ENCODE results near the gene MRPL49.
A peak's percentile ranks its signal among the peaks of the same experiment; 100 is the strongest.
"Not testable (repeated sequence)": the region's sequence is repeated elsewhere in the genome, so short reads cannot be mapped to it uniquely, and the experiment has no call there.

The MRPL49 gene

DNA sequence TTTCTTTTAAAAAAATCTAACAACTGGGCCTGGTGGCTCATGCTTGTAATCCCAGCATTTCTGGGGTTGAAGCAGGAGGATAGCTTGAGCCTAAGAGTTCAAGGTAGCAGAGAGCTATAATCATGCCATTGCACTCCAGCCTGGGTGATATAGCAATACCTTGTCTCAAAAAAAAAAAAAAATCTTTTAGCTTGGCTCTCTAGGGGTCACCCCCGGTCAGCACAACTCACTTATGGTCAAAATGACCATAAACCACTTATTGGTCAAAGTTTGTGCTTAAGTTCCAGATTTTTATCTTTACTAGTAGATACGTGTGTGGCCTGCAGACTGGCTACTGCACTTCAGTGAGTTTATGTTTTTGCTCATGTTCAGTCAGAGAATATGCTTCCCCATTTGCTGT is 41.6 kb downstream of the MRPL49 start:
- Histone ChIP-seq H3K4me2 (no peak overlapping the region), H3K9ac (no peak overlapping the region), H3K36me3 (no peaks in the 10 kb centered on the region), H3K9me3 (no peaks in the 10 kb centered on the region), H3K27me3 (no peaks in the 10 kb centered on the region), H3K4me1 (no peaks in the 10 kb centered on the region), H4K20me1 (no peaks in the 10 kb centered on the region), H3K27ac (no peak overlapping the region), H3K4me3 (no peak overlapping the region)
- no peak for TF ChIP-seq Cebpa-rat (IDR thresholded peaks at IDR 0.05)

GRCh38 chr11:65165410-65166317 is 43.5 kb downstream of the MRPL49 start:
- no peaks in the 10 kb centered on the region for H3K9me3 ChIP-seq
- no peaks in the 10 kb centered on the region for H3K36me3 ChIP-seq
- H3K27ac ChIP-seq = no peak overlapping the region
- H3K9ac ChIP-seq = no peak overlapping the region
- no peak for TF ChIP-seq Cebpa-rat (IDR thresholded peaks at IDR 0.05)
- no peak overlapping the region for H3K4me2 ChIP-seq
- H3K4me3 ChIP-seq = no peak overlapping the region
- peaks cover 17% of the 10 kb centered on the region; the same call in 1 of the 2 replicates for H3K4me1 ChIP-seq
- H3K27me3 ChIP-seq = no peaks in the 10 kb centered on the region
- H4K20me1 ChIP-seq = no peaks in the 10 kb centered on the region

DNA sequence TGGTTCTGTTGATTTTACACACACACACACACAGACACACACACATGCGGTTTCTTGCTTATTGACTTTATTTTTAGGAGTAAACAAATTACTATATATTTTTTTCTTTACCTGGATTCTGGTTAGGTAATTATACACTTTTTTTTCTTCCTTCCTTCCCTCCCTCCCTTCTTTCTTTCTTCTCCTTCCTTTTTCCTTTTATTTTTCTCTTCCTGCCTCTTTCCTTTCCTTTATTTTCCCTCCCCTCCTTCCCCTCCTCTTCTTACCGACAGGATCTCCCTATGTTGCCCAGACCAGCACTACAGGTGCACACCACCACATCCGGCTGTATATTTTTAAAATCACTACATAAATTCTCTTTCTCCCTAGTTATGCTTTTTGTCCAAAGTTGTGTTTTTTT is 44.8 kb downstream of the MRPL49 start:
- Histone ChIP-seq H3K4me3 (no peak overlapping the region), H3K9me3 (no peaks in the 10 kb centered on the region), H3K4me2 (no peak overlapping the region), H3K27ac (no peak overlapping the region), H4K20me1 (no peaks in the 10 kb centered on the region), H3K27me3 (no peaks in the 10 kb centered on the region), H3K9ac (no peak overlapping the region), H3K4me1 (peaks cover 25% of the 10 kb centered on the region; the same call in 1 of the 2 replicates), H3K36me3 (no peaks in the 10 kb centered on the region)
- TF ChIP-seq Cebpa-rat (IDR thresholded peaks at IDR 0.05) = no peak

DNA sequence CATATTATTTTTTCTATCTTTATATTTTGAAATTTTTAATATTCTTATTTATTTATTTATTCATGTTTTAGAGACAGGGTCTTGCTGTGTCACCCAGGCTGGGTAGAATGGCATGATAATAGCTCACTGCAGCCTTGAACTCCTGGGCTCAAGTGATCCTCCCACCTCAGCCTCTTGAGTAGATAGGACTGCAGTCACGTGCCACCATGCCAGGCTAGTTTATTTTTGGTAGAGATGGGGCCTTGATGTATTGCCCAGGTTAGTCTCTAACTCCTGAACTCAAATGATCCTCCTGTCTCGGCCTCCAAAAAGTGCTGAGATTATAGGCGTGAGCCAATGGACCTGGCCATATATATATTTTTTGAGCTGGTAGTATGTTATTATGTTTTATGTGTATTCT is 45.5 kb downstream of the MRPL49 start:
- no peaks in the 10 kb centered on the region for H4K20me1 ChIP-seq
- no peak overlapping the region for H3K27ac ChIP-seq
- H3K4me3 ChIP-seq = no peak overlapping the region
- H3K4me2 ChIP-seq = no peak overlapping the region
- no peaks in the 10 kb centered on the region for H3K36me3 ChIP-seq
- TF ChIP-seq Cebpa-rat (IDR thresholded peaks at IDR 0.05) = no peak
- no peaks in the 10 kb centered on the region for H3K9me3 ChIP-seq
- no peaks in the 10 kb centered on the region for H3K27me3 ChIP-seq
- peaks cover 25% of the 10 kb centered on the region; the same call in 1 of the 2 replicates for H3K4me1 ChIP-seq
- H3K9ac ChIP-seq = no peak overlapping the region

DNA sequence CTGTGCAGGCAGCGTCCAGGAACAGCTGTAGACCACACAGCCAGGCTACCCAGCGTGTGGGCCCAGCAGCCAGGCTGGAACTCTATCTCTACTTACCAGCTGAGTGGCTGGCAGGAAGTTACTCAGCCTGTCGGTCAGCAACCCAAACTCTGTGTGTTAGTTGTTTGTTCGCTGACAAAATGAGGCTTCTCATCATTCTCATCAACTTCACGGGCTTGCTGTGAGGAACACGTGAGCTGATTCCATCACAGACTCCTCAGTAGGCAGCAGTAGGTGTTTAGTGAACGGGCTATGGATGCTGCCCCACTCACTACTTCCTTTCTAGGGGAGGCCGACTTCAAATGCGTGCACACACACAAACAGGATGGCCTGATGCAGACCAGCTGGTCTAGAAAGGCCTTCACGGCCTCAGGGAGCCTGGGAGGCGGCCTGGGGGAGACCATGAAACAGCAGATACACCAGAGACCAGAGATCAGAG is 47.1 kb downstream of the MRPL49 start:
- H3K9ac ChIP-seq = peak overlapping the region; percentile 12; the same call in 1 of the 2 replicates

GRCh38 chr11:65170058-65170534 is 48.0 kb downstream of the MRPL49 start, which contains the start of gene SPDYC:
TSS of gene SPDYC (plus strand) at chr11:65170233. CDS start at chr11:65171358, 1,125 bp downstream.
- Histone ChIP-seq H3K9me3 (no peaks in the 10 kb centered on the region), H3K36me3 (no peaks in the 10 kb centered on the region), H3K4me3 (no peak within 1 kb of the TSS), H3K27ac (peak within 1 kb of the TSS; percentile 55), H4K20me1 (no peaks in the 10 kb centered on the region), H3K27me3 (no peaks in the 10 kb centered on the region), H3K9ac (peak within 1 kb of the TSS; percentile 12; the same call in 1 of the 2 replicates), H3K4me1 (peaks cover 25% of the 10 kb centered on the region; the same call in 1 of the 2 replicates), H3K4me2 (peak within 1 kb of the TSS; percentile 33; the same call in 1 of the 2 replicates)
- no peak for TF ChIP-seq Cebpa-rat (IDR thresholded peaks at IDR 0.05)

More for the DNA sequence above, 47.1 kb downstream of the MRPL49 start:
- Histone ChIP-seq H3K4me3 (no peak overlapping the region), H3K27me3 (no peaks in the 10 kb centered on the region), H4K20me1 (no peaks in the 10 kb centered on the region), H3K36me3 (no peaks in the 10 kb centered on the region), H3K4me1 (peaks cover 25% of the 10 kb centered on the region; the same call in 1 of the 2 replicates), H3K4me2 (no peak overlapping the region), H3K27ac (peak overlapping the region; percentile 55), H3K9me3 (no peaks in the 10 kb centered on the region)
- TF ChIP-seq Cebpa-rat (IDR thresholded peaks at IDR 0.05) = no peak

GRCh38 chr11:65172600-65172999 is 50.5 kb downstream of the MRPL49 start:
- H3K4me2 ChIP-seq = no peak overlapping the region
- H4K20me1 ChIP-seq = no peaks in the 10 kb centered on the region
- no peak overlapping the region for H3K9ac ChIP-seq
- H3K4me1 ChIP-seq = peaks cover 25% of the 10 kb centered on the region; the same call in 1 of the 2 replicates
- no peaks in the 10 kb centered on the region for H3K9me3 ChIP-seq
- H3K27me3 ChIP-seq = no peaks in the 10 kb centered on the region
- H3K27ac ChIP-seq = no peak overlapping the region
- no peaks in the 10 kb centered on the region for H3K36me3 ChIP-seq
- no peak for TF ChIP-seq Cebpa-rat (IDR thresholded peaks at IDR 0.05)
- H3K4me3 ChIP-seq = no peak overlapping the region

- not testable (repeated sequence) for H3K36me3 ChIP-seq, H3K4me3 ChIP-seq, H3K9ac ChIP-seq, H3K27me3 ChIP-seq, H3K27ac ChIP-seq, H4K20me1 ChIP-seq, H3K9me3 ChIP-seq, H3K4me2 ChIP-seq
- H3K4me1 ChIP-seq = peaks cover 17% of the 10 kb centered on the region; the same call in 1 of the 2 replicates
Measured at GRCh38 chr11:65174571-65175010, 52.5 kb downstream of the MRPL49 start.

Data from BLaER1 (cell line).